AG10803 (cell line): ENCODE data around the gene MYH8.

Source experiments
- DNase-seq: peaks from one replicate; pipeline ENCODE4 v3.0.0; 2010; ENCODE audit warnings: low read depth
- H3K4me3 ChIP-seq: 2 replicates; pipeline ENCODE4 v1.5.1; 2011; ENCODE audit warnings: mild to moderate bottlenecking, low read length, control low read depth
- CTCF ChIP-seq: conservative IDR thresholded peaks from 2 replicates; pipeline ENCODE4 v1.5.1; 2011; ENCODE audit warnings: mild to moderate bottlenecking, low read length, control low read depth, inconsistent platforms

MYH8 gene

GRCh38 chr17:10384175-10384574 is 37.6 kb downstream of the MYH8 start:
- H3K4me3 ChIP-seq: no peak overlapping the region
- peak; percentile 26; the same call in 1 of the 2 replicates for TF ChIP-seq CTCF
- DNase-seq: peak; percentile 16

DNA sequence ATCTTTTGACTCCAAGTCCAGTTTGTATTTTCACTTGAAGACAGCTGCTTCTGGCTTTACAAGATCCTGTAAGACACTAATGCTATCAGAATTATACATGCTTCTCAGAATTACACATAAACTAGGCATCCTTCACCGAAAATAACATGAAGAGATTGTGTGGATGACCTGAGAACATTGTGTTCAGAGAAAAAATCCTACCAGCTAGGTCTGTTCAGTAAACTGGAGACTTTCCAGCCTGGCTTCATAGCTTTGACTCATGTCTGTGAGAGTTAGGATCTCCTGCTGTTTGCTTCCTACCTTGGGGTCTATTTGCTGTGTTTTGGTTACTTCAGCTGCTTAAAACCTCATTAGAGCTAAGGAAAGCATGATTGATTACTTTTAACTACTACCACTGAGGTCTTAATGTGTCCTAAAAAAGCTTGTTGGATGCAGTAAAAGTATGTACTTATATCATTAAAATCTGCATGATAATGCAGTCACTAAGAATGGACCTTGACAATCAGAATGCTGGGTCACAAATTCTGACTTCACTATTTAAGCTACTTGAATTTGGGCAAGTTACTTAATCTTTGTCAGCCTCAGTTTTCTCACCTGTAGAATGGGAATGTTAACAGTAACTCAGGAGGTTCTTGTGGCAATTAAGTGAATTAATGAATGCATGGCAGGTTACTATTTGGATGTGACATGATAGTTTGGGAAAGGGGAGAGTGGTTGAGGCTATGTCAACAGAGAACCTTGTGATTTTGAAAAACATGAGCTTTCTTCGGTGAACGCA is 40.9 kb downstream of the MYH8 start:
- peak; percentile 17 for DNase-seq
- TF ChIP-seq CTCF: no peak
- no peak overlapping the region for H3K4me3 ChIP-seq

- DNase-seq: no peak
- no peak for TF ChIP-seq CTCF
These were observed 48.8 kb downstream of the MYH8 start, which contains the start of gene MYH13 for GRCh38 chr17:10372906-10373305. TSS of gene MYH13 (minus strand) at chr17:10373006. CDS start at chr17:10364530, 8,476 bp downstream.

DNA sequence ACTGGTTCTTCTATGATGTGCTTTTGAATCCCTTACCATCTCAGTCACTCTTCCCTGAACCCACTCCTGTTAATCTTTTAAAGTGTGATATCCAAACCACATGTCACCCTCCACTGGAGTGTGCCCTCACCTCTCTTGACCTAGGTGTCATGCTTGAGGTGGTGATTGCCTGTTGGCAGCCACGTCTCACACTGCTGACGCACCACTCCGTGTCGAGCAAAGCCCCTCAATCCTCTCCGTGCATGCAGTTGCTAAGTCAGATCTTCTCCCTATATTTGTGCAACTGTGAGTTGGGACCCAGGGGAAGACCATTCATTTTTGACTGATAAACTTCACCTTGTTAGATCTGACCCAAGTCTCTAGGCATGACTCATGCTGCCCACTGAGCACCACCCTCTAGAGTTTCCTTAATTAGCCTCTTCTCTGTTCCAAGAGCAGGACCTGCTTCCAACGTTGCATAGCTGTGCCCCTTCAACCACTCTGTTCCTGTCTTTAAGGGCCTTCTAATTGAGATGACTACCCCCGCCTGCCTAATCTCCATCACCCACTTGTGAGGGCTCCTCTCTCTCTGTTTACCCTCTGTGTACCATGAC is 51.6 kb downstream of the MYH8 start:
- H3K4me3 ChIP-seq: no peak overlapping the region
- no peak for TF ChIP-seq CTCF
- DNase-seq: no peak

More at GRCh38 chr17:10372906-10373305, 48.8 kb downstream of the MYH8 start, which contains the start of gene MYH13:
- no peak within 1 kb of the TSS for H3K4me3 ChIP-seq

DNA sequence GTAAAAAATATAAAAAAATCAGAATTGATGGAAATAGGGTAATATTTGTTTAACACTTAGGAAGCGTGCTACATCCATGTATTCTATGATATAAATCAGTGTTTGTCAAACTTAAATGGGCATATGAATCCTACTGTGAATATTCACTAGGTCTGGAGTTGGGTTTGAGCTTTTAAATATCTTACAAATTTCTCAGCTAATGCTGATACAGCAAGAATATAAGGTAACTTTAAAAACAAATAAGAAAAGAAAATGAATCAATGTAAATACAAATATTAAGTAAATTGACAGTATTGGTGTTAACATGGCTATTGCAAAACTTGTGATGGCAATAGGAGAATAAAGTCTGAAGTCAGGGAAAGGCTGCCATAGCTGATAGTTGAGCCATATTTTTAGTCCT is 52.5 kb downstream of the MYH8 start:
- DNase-seq: no peak
- TF ChIP-seq CTCF: no peak
- no peak overlapping the region for H3K4me3 ChIP-seq

DNA sequence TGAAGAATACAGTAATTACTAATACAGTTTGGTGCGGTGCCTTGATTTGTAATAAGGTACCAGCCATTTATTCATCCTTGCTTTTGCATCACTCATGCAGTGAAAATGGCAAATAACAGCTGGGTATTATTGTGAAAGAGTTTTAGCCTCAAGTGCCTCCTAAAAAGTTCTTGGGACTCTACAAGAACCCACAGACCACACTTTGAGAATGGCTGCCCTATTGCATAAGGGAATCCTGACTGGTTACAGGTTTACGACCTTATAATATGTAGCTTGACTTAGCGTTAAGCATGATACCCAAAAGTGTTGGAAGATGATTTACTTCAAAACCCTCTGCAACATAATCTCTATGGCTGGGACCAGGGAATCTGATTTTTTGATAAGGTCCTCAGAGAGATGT is 53.2 kb downstream of the MYH8 start:
- DNase-seq: peak; percentile 23
- H3K4me3 ChIP-seq: no peak overlapping the region
- TF ChIP-seq CTCF: no peak

GRCh38 chr17:10360578-10360977 is 61.2 kb downstream of the MYH8 start:
- no peak overlapping the region for H3K4me3 ChIP-seq
- DNase-seq: no peak
- TF ChIP-seq CTCF: no peak
